GM12891 (cell line): Measurements from ENCODE around the gene ZBTB48.

Source experiments
- DNase-seq: peaks from one replicate; pipeline ENCODE4 v3.0.0; 2011; ENCODE audit warnings: low spot score; ENCODE audit not compliant: insufficient read length
- FAIRE-seq: peaks from 2 replicates; lab custom pipeline; 2011; peaks lifted over from hg19 to GRCh38; lab: Jason Lieb, UNC
- PAX5 ChIP-seq: IDR thresholded peaks from 2 replicates; pipeline ENCODE4 v1.6.1; 2011; ENCODE audit warnings: low read length, moderate library complexity, mild to moderate bottlenecking; ENCODE audit not compliant: insufficient read depth, severe bottlenecking
- POLR2A ChIP-seq: IDR thresholded peaks from 2 replicates; pipeline ENCODE4 v1.6.1; 2011; ENCODE audit warnings: low read depth, low read length, control low read depth
- POLR2AphosphoS5 ChIP-seq: IDR thresholded peaks from 2 replicates; pipeline ENCODE4 v1.6.1; 2011; ENCODE audit warnings: low read depth, low read length, control low read depth
- POU2F2 ChIP-seq: IDR thresholded peaks from 2 replicates; pipeline ENCODE4 v1.6.1; 2011; ENCODE audit warnings: low read depth, mild to moderate bottlenecking, control low read depth, low read length, moderate library complexity
- SPI1 ChIP-seq: IDR thresholded peaks from 2 replicates; pipeline ENCODE4 v1.6.1; 2011; ENCODE audit warnings: low read depth, low read length, control low read depth
- TAF1 ChIP-seq: IDR thresholded peaks from 2 replicates; pipeline ENCODE4 v1.6.1; 2011; ENCODE audit warnings: low read depth, low read length, control low read depth

The ZBTB48 gene

DNA sequence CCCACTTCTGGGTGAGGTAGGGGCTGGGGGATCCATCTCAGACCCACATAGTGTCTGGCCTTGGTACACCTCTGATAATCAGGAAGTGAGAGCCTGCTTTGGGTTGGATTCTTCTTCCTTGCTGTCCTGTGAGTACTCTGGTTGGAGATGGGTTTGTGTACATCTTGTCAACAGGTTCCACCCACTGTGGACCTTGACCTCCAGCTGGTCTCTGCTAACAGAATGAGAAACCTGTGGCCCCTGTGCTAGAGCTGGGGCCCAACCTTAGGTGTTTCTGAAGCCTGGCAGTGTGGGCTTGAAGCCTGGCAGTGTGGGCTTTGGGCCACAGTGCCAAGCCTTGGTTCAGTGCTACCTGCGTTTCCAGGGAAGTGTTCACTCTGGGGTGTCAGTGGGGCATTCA lies 2.6 kb downstream of the ZBTB48 start:
- FAIRE-seq (no peak), DNase-seq (no peak)
- TF ChIP-seq SPI1 (peak; percentile 41), POLR2A (0 out of 2 replicates have a peak, but pooled peaks have one; percentile 12), POLR2AphosphoS5 (no peak), POU2F2 (no peak), PAX5 (no peak), TAF1 (no peak)

- DNase-seq (no peak), FAIRE-seq (no peak)
- TF ChIP-seq SPI1 (no peak), TAF1 (no peak)
Observed at GRCh38 chr1:6584126-6585080, 4.6 kb downstream of the ZBTB48 start.

GRCh38 chr1:6585081-6585722 lies 5.4 kb downstream of the ZBTB48 start:
- DNase-seq (no peak), FAIRE-seq (no peak)
- TF ChIP-seq TAF1 (no peak), POU2F2 (no peak), POLR2A (no peak), SPI1 (no peak), POLR2AphosphoS5 (no peak), PAX5 (no peak)

DNA sequence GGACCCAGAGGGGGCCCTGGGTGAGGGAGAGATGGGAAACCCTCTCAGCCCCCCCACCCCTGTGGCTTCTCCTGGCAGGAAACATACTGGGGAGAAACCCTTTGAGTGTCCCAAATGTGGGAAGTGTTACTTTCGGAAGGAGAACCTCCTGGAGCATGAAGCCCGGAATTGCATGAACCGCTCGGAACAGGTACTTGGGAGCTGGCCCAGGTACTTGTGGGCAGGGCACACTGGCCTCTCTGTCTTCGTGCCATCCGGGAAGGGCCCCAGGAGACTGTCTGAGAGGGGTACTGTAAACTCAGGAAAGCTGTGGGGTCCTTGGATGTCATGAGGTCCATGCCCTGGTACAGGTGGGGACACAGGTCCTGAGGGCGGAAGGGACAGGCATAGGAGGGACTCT lies 6.0 kb downstream of the ZBTB48 start:
- DNase-seq (no peak), FAIRE-seq (no peak)
- no peak for TF ChIP-seq SPI1
- TF ChIP-seq POLR2A: no peak
- no peak for TF ChIP-seq PAX5
- no peak for TF ChIP-seq POLR2AphosphoS5
- no peak for TF ChIP-seq POU2F2
- TF ChIP-seq TAF1: no peak

GRCh38 chr1:6586404-6586816 lies 6.6 kb downstream of the ZBTB48 start:
- DNase-seq: no peak
- TF ChIP-seq POLR2A: no peak
- no peak for TF ChIP-seq PAX5
- no peak for TF ChIP-seq POLR2AphosphoS5
- TF ChIP-seq POU2F2: no peak
- TF ChIP-seq SPI1: no peak
- no peak for TF ChIP-seq TAF1
- FAIRE-seq: no peak

DNA sequence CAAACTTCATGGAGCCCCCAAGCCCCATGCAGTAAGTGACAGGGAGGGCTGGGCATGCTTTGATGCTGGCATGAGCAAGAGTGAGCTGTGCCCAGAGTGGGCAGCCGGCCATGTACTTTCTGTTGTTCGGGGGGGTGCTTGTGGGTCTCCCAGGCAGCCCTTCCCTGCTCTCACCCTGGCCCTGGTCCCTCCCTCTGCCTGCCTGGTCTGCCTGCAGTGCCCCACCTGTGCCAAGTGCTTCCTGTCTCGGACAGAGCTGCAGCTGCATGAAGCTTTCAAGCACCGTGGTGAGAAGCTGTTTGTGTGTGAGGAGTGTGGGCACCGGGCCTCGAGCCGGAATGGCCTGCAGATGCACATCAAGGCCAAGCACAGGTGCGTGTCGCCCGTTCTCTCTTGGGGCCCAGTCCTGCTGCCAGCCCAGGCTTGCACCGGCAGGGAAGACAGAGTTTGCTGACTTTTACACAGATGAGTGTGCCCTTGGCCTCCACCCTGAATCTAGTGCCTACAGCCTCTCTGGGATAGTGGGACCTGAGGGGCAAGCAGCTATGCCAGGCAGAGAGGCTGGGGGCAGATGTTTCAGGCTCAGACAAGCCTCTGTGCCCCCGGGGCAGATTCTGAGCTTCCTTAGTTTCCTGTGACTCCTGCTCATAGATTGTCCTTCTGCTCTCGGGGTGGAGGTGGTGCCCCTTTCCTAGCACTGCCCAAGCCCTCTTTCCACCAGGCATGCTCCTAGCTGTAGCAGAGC lies 7.6 kb downstream of the ZBTB48 start:
- no peak for TF ChIP-seq SPI1
- no peak for TF ChIP-seq POU2F2
- TF ChIP-seq TAF1: no peak
- DNase-seq: no peak

DNA sequence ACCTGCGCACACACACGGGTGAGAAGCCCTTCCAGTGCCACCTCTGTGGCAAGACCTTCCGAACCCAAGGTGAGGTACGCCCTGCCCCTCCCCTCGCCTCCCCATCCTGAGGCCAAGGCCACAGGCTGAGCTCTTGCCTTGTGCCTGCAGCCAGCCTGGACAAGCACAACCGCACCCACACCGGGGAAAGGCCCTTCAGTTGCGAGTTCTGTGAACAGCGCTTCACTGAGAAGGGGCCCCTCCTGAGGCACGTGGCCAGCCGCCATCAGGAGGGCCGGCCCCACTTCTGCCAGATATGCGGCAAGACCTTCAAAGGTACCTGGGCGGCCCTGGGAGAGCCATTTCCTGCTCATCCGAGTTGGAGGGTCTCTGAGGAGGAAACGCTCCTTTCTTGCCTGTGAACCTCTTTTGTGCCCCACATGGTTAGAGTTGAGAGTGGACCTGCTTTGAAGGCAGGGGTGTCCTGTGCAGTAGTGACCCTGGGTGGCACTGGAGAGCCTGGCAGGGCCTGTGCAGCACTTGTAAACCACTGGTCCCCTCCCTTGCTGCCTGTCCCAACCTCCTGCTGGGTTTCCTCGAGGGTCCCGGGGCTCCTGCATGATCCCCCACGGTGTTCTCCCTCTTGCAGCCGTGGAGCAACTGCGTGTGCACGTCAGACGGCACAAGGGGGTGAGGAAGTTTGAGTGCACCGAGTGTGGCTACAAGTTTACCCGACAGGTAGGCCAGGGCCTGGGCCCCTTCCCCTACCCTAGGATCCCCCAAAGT lies 8.5 kb downstream of the ZBTB48 start:
- TF ChIP-seq POLR2AphosphoS5: no peak
- TF ChIP-seq PAX5: no peak
- no peak for TF ChIP-seq SPI1
- TF ChIP-seq TAF1: no peak
- TF ChIP-seq POU2F2: no peak
- TF ChIP-seq POLR2A: no peak
- no peak for FAIRE-seq
- DNase-seq: no peak

More for the DNA sequence above, 7.6 kb downstream of the ZBTB48 start:
- no peak for FAIRE-seq

GRCh38 chr1:6588893-6589520 lies 9.2 kb downstream of the ZBTB48 start:
- DNase-seq: no peak
- no peak for FAIRE-seq
- no peak for TF ChIP-seq POLR2AphosphoS5
- TF ChIP-seq POLR2A: no peak
- TF ChIP-seq TAF1: no peak
- TF ChIP-seq POU2F2: no peak
- no peak for TF ChIP-seq PAX5
- no peak for TF ChIP-seq SPI1
